SK-N-SH (cell line): ENCODE data around the gene SDK1.

Experiments used
- CTCF ChIP-seq: fragments of 200-600 bp; sonication (generic); IDR thresholded peaks from 2 replicates; pipeline ENCODE4 v1.6.1; 2017; ENCODE audit warnings: antibody characterized with exemption, mild to moderate bottlenecking, moderate library complexity
- NFIC ChIP-seq: IDR thresholded peaks from 2 replicates; pipeline ENCODE4 v1.4.0; 2012; ENCODE audit warnings: borderline replicate concordance
- POLR2AphosphoS5 ChIP-seq: IDR thresholded peaks from 2 replicates; pipeline ENCODE4 v1.6.1; 2012; ENCODE audit warnings: low read depth, low read length
- REST ChIP-seq: IDR thresholded peaks from 2 replicates; pipeline ENCODE4 v1.6.1; 2012; ENCODE audit warnings: mild to moderate bottlenecking, low read depth, low read length, moderate library complexity
- YY1 ChIP-seq: IDR thresholded peaks from 2 replicates; pipeline ENCODE4 v1.4.0; 2012; ENCODE audit warnings: low read depth, mild to moderate bottlenecking
- ZBTB33 ChIP-seq: IDR thresholded peaks from 2 replicates; pipeline ENCODE4 v1.4.0; 2012; ENCODE audit warnings: low read depth, borderline replicate concordance

- TF ChIP-seq CTCF: no peak
- TF ChIP-seq ZBTB33: no peak
- no peak for TF ChIP-seq NFIC
- TF ChIP-seq POLR2AphosphoS5: no peak
- TF ChIP-seq REST: no peak
- no peak for TF ChIP-seq YY1
These were observed 543.6 kb downstream of the SDK1 start for GRCh38 chr7:3844540-3845151.
